Esophagus squamous epithelium (tissue), 5 donors: Measurements from ENCODE around the gene UHRF2. TPM values are rescaled to one million over a fixed set of nuclear protein-coding genes. Genes with fewer than 3 reads are reported as not detected.

Source experiments
- DNase-seq: peaks from one replicate; lab custom pipeline; 2025; lab: John Stamatoyannopoulos, UW
- H3K27ac ChIP-seq, 4 donors: fragments of 200-600 bp; sonication (generic); one replicate each; pipeline ENCODE4 v1.5.1; 2016 to 2019; ENCODE audit warnings: mild to moderate bottlenecking in 1 of 4
- H3K27me3 ChIP-seq, 4 donors: fragments of 200-600 bp; sonication (generic); 1 replicate in 3 of 4; 2 replicates in 1 of 4; pipeline versions ENCODE4 v1.5.1 to v1.6.0; 2017 to 2021; ENCODE audit warnings: antibody characterized with exemption in 1 of 4
- H3K36me3 ChIP-seq, 3 donors: fragments of 200-600 bp; sonication (generic); one replicate each; pipeline ENCODE4 v1.5.1; 2016 to 2019
- H3K4me1 ChIP-seq, 3 donors: fragments of 200-600 bp; sonication (generic); one replicate each; pipeline ENCODE4 v1.5.1; 2017 to 2019
- H3K4me3 ChIP-seq, 4 donors: fragments of 200-600 bp; sonication (generic); 1 replicate in 3 of 4; 2 replicates in 1 of 4; pipeline ENCODE4 v1.5.1; 2016 to 2019; ENCODE audit warnings: mild to moderate bottlenecking in 2 of 4, moderate library complexity in 1 of 4
- H3K9me3 ChIP-seq, 3 donors: fragments of 200-600 bp; sonication (generic); one replicate each; pipeline ENCODE4 v1.5.1; 2016 to 2019
- CTCF ChIP-seq, 6 experiments: fragments of 450-650 bp in 4 of 6; fragments of 200-600 bp in 2 of 6; sonication (generic) in 2 of 6; IDR thresholded peaks; one replicate each; pipeline ENCODE4 v1.5.1; 2016 to 2019; ENCODE audit warnings: antibody characterized with exemption in 6 of 6, mild to moderate bottlenecking in 4 of 6, moderate library complexity in 4 of 6
- POLR2A ChIP-seq, 4 donors: fragments of 450-650 bp; IDR thresholded peaks; one replicate each; pipeline ENCODE4 v1.6.1; 2017; ENCODE audit warnings: antibody characterized with exemption in 4 of 4, mild to moderate bottlenecking in 4 of 4, moderate library complexity in 3 of 4
- WGBS, 2 donors: methylation state at CpG; one replicate each; pipeline ENCODE4 v1.1.5; 2018; 5-methylcytosine and 5-hydroxymethylcytosine counted together
- intact Hi-C: fragments of 100-400 bp; cut with DNase I; formaldehyde crosslinking; loops from one replicate; pipeline ENCODE4 v1.15.0; 2022
- total RNA-seq, 4 donors: library from RNA; depleted of rRNA; stranded (reverse); fragments of >200 nt; gene quantifications; one replicate each; pipeline ENCODE4 v1.1.0, GENCODE V29; 2016
- donor health status: DM: yes; HTN: yes; CAD: no.

Gene UHRF2
- total RNA-seq, 4 donors from 2014 or later: 12.9 to 51.1 (median 22.1) TPM

- Histone ChIP-seq H3K36me3 (peaks cover 7 to 100% (median 13%) of the 10 kb centered on the region in 3 donors), H3K4me1 (no peaks in the 10 kb centered on the region), H3K27me3 (no peaks in the 10 kb centered on the region), H3K9me3 (no peaks in the 10 kb centered on the region), H3K4me3 (no peak overlapping the region), H3K27ac (no peak overlapping the region)
- no peak for DNase-seq
- WGBS, 2 donors: 35 to 54% methylated on average over 2 of the region's 2 CpGs
- TF ChIP-seq CTCF (IDR thresholded peaks at IDR 0.05) (no peak), POLR2A (IDR thresholded peaks at IDR 0.05) (no peak)
- intact Hi-C loops: no loop called here
These were observed 71.2 kb downstream of the UHRF2 start for GRCh38 chr9:6484210-6484609.

DNA sequence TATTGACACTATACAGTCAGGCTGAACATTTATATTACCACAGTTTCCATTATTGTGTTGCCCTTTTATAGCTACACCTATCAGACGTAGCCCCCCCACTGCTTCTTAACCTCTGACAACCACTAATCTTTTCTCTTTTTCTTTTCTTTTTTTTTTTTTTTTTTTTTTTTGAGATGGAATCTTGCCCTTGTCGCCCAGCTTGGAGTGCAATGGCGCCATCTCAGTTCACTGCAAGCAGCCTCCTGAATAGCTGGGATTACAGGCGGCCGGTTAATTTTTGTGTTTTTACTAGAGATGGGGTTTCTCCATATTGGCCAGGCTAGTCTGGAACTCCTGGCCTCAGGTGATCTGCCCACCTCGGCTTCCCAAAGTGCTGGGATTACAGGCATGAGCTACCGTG, 75.4 kb downstream of the UHRF2 start:
- H3K4me3 ChIP-seq: no peak overlapping the region
- TF ChIP-seq POLR2A (IDR thresholded peaks at IDR 0.05) (no peak), CTCF (IDR thresholded peaks at IDR 0.05) (no peak)
- peaks cover 7 to 87% (median 9%) of the 10 kb centered on the region in 3 donors for H3K36me3 ChIP-seq
- WGBS, 2 donors: 87 to 93% methylated on average over 7 of the region's 7 CpGs
- no peaks in the 10 kb centered on the region for H3K27me3 ChIP-seq
- H3K9me3 ChIP-seq: no peaks in the 10 kb centered on the region
- H3K27ac ChIP-seq: no peak overlapping the region
- intact Hi-C loops: no loop called here
- no peak for DNase-seq
- H3K4me1 ChIP-seq: no peaks in the 10 kb centered on the region

- no peaks in the 10 kb centered on the region for H3K9me3 ChIP-seq
- DNase-seq: no peak
- peaks cover 7 to 87% (median 9%) of the 10 kb centered on the region in 3 donors for H3K36me3 ChIP-seq
- no peak overlapping the region for H3K27ac ChIP-seq
- H3K4me3 ChIP-seq: no peak overlapping the region
- 100% methylated on average over 1 of the region's 1 CpG for WGBS, 2 donors
- TF ChIP-seq CTCF (IDR thresholded peaks at IDR 0.05): no peak
- no peak for TF ChIP-seq POLR2A (IDR thresholded peaks at IDR 0.05)
- H3K4me1 ChIP-seq: no peaks in the 10 kb centered on the region
- intact Hi-C loops: no loop called here
- no peaks in the 10 kb centered on the region for H3K27me3 ChIP-seq
These were observed 76.1 kb downstream of the UHRF2 start for GRCh38 chr9:6489099-6489498.

- TF ChIP-seq POLR2A (IDR thresholded peaks at IDR 0.05): no peak
- TF ChIP-seq CTCF (IDR thresholded peaks at IDR 0.05): no peak
- 97 to 100% methylated on average over 2 of the region's 2 CpGs for WGBS, 2 donors
- Histone ChIP-seq H3K27me3 (no peaks in the 10 kb centered on the region), H3K4me3 (no peak overlapping the region), H3K9me3 (no peaks in the 10 kb centered on the region), H3K4me1 (no peaks in the 10 kb centered on the region), H3K36me3 (peaks cover 7 to 87% (median 9%) of the 10 kb centered on the region in 3 donors), H3K27ac (no peak overlapping the region)
- intact Hi-C loops: no loop called here
- DNase-seq: no peak
These were observed 77.9 kb downstream of the UHRF2 start for GRCh38 chr9:6490863-6491262.

- no peaks in the 10 kb centered on the region for H3K27me3 ChIP-seq
- 91 to 94% methylated on average over 1 of the region's 1 CpG for WGBS, 2 donors
- H3K36me3 ChIP-seq: peaks cover 0 to 87% (median 5%) of the 10 kb centered on the region in 3 donors
- H3K4me1 ChIP-seq: no peaks in the 10 kb centered on the region
- no peak for DNase-seq
- no peak overlapping the region for H3K4me3 ChIP-seq
- no peaks in the 10 kb centered on the region for H3K9me3 ChIP-seq
- H3K27ac ChIP-seq: no peak overlapping the region
- intact Hi-C loops: no loop called here
- no peak for TF ChIP-seq CTCF (IDR thresholded peaks at IDR 0.05)
- no peak for TF ChIP-seq POLR2A (IDR thresholded peaks at IDR 0.05)
These were observed 82.5 kb downstream of the UHRF2 start for GRCh38 chr9:6495466-6495865.
